ENCODE data around the gene SCAMP2. TPM values are rescaled to one million over a fixed set of nuclear protein-coding genes. Genes with fewer than 3 reads are reported as not detected.

The SCAMP2 gene
- total and polyA plus RNA-seq, 8 donors = 21.4 to 49.0 (median 33.8) TPM

GRCh38 chr15:74845208-74845568 is 28.0 kb downstream of the SCAMP2 start:
- TF ChIP-seq CTCF (IDR thresholded peaks at IDR 0.05) = no peak
- Histone ChIP-seq H3K9me3 (no peaks in the 10 kb centered on the region), H3K4me3 (no peak overlapping the region), H3K27ac (no peak overlapping the region), H3K36me3 (peaks cover 0 to 20% (median 12%) of the 10 kb centered on the region in 3 donors), H3K4me1 (peaks cover 4 to 6% (median 5%) of the 10 kb centered on the region in 3 donors), H3K27me3 (no peaks in the 10 kb centered on the region)
- ATAC-seq = no peak
- 79 to 85% methylated on average over 5 of the region's 5 CpGs for WGBS, 2 donors
- DNase-seq = no peak
- FAIRE-seq = no peak
- intact Hi-C loops (cut with DNase I) = no loop called here

- FAIRE-seq = no peak
- intact Hi-C loops (cut with DNase I) = no loop called here
These were observed 28.6 kb downstream of the SCAMP2 start for GRCh38 chr15:74844319-74845207.

GRCh38 chr15:74843891-74844299 is 29.3 kb downstream of the SCAMP2 start:
- intact Hi-C loops (cut with DNase I) = no loop called here
- no peak for TF ChIP-seq CTCF (IDR thresholded peaks at IDR 0.05)
- Histone ChIP-seq H3K27ac (peak overlapping the region in 3 of 4 donors; percentile 76 to 82 (median 78)), H3K4me1 (peaks cover 4 to 6% (median 5%) of the 10 kb centered on the region in 3 donors), H3K9me3 (no peaks in the 10 kb centered on the region), H3K27me3 (no peaks in the 10 kb centered on the region), H3K4me3 (peak overlapping the region in 1 of 4 donors; percentile 95), H3K36me3 (peaks cover 0 to 12% (median 6%) of the 10 kb centered on the region in 3 donors)
- ATAC-seq = no peak
- no peak for DNase-seq
- WGBS, 2 donors = 69 to 72% methylated on average over 12 of the region's 12 CpGs
- FAIRE-seq = no peak

More at GRCh38 chr15:74844319-74845207, 28.6 kb downstream of the SCAMP2 start:
- Histone ChIP-seq H3K36me3 (peaks cover 0 to 14% (median 6%) of the 10 kb centered on the region in 3 donors), H3K27me3 (no peaks in the 10 kb centered on the region), H3K27ac (no peak overlapping the region), H3K9me3 (no peaks in the 10 kb centered on the region), H3K4me1 (peaks cover 4 to 6% (median 5%) of the 10 kb centered on the region in 3 donors), H3K4me3 (no peak overlapping the region)
- DNase-seq = no peak
- TF ChIP-seq CTCF (IDR thresholded peaks at IDR 0.05) = no peak
- 76 to 77% methylated on average over 12 of the region's 12 CpGs for WGBS, 2 donors
- no peak for ATAC-seq

GRCh38 chr15:74843445-74843828 is 29.7 kb downstream of the SCAMP2 start:
- 15 to 16% methylated on average over 17 to 18 of the region's 18 CpGs for WGBS, 2 donors
- Histone ChIP-seq H3K4me3 (peak overlapping the region; percentile 88 to 98 (median 96)), H3K36me3 (peaks cover 0 to 12% (median 3%) of the 10 kb centered on the region in 3 donors), H3K27me3 (no peaks in the 10 kb centered on the region), H3K27ac (peak overlapping the region; percentile 39 to 82 (median 77)), H3K4me1 (peaks cover 4 to 6% (median 5%) of the 10 kb centered on the region in 3 donors), H3K9me3 (no peaks in the 10 kb centered on the region)
- intact Hi-C loops (cut with DNase I) = no loop called here
- FAIRE-seq = no peak
- ATAC-seq = no peak
- no peak for DNase-seq
- TF ChIP-seq CTCF (IDR thresholded peaks at IDR 0.05) = peak in 1 of 4 donors; percentile 2

Data from pancreas (tissue), 10 donors.